ENCODE results near the gene KRABD2.

- TF ChIP-seq, protein P1, sequence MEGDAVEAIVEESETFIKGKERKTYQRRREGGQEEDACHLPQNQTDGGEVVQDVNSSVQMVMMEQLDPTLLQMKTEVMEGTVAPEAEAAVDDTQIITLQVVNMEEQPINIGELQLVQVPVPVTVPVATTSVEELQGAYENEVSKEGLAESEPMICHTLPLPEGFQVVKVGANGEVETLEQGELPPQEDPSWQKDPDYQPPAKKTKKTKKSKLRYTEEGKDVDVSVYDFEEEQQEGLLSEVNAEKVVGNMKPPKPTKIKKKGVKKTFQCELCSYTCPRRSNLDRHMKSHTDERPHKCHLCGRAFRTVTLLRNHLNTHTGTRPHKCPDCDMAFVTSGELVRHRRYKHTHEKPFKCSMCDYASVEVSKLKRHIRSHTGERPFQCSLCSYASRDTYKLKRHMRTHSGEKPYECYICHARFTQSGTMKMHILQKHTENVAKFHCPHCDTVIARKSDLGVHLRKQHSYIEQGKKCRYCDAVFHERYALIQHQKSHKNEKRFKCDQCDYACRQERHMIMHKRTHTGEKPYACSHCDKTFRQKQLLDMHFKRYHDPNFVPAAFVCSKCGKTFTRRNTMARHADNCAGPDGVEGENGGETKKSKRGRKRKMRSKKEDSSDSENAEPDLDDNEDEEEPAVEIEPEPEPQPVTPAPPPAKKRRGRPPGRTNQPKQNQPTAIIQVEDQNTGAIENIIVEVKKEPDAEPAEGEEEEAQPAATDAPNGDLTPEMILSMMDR (IDR thresholded peaks at IDR 0.05) = no peak
- TF ChIP-seq POLR2A (IDR thresholded peaks at IDR 0.05) = no peak
These were observed 4.7 kb downstream of the KRABD2 start for GRCh38 chr17:8371786-8372185.
